Mucosa of stomach (tissue), 1 donor: ENCODE data around the gene SLF2.

Experiments
- H3K27me3 ChIP-seq: one replicate; pipeline ENCODE4 v1.7.0; 2013; ENCODE audit warnings: mild to moderate bottlenecking, low read length; ENCODE audit not compliant: control insufficient read depth, insufficient read depth
- H3K36me3 ChIP-seq: one replicate; pipeline ENCODE4 v1.7.0; 2013; ENCODE audit warnings: low read length; ENCODE audit not compliant: control insufficient read depth, insufficient read depth
- H3K4me1 ChIP-seq: one replicate; pipeline ENCODE4 v1.7.0; 2013; ENCODE audit warnings: mild to moderate bottlenecking, low read length; ENCODE audit not compliant: control insufficient read depth, insufficient read depth
- H3K4me3 ChIP-seq: one replicate; pipeline ENCODE4 v1.7.0; 2013; ENCODE audit warnings: low read length
- H3K9ac ChIP-seq: one replicate; pipeline ENCODE4 v1.7.0; 2013; ENCODE audit warnings: mild to moderate bottlenecking, low read length, moderate library complexity
- H3K9me3 ChIP-seq: one replicate; pipeline ENCODE4 v1.7.0; 2013; ENCODE audit warnings: mild to moderate bottlenecking, low read length, moderate library complexity; ENCODE audit not compliant: control insufficient read depth
- donor health status: Pancreatic carcinoma.

Gene SLF2

DNA sequence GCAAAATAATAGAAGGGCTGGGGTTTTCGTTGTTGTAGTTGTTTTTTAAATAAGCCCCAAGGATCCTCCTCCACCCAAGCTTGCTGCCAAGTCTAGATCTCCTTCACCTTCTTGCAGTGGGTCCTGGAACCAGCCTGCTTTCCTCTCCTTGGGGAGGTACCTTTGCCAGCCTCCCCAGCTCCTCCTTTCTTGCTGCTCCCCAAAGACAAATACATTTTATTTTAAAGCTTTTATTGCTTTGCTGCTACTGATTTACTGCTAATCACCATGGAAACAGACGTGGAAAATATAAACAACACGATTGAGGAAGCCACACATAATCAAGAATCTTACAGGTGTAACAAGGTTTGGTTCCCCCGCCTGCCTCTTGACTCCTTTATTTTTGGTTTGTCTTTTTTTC lies 17.4 kb upstream of the SLF2 start:
- Histone ChIP-seq H3K9me3 (no peaks in the 10 kb centered on the region), H3K4me3 (no peak overlapping the region), H3K27me3 (peaks cover 18% of the 10 kb centered on the region), H3K36me3 (no peaks in the 10 kb centered on the region), H3K9ac (no peak overlapping the region), H3K4me1 (no peaks in the 10 kb centered on the region)

DNA sequence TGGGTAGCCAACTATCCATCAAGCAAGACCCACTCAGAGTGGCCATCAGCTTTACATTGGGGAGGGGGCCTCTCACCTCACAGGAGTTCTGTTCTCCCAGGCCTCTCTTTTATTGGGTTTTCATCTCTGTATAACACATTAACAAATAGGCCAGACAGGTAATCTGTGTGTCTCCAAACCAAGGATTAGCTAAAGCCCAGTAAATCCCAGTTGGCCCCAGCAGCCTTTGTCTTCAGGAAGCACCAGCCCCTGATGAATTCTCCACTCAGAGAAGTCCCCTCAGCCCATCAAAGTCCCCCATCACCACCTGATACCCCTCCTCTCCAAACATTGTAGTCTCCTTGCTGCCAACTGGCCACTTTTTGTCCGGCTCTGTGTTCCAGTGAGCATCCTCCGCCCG lies 16.9 kb upstream of the SLF2 start:
- H3K9ac ChIP-seq, result no peak overlapping the region
- H3K4me1 ChIP-seq, result no peaks in the 10 kb centered on the region
- no peaks in the 10 kb centered on the region for H3K9me3 ChIP-seq
- H3K36me3 ChIP-seq, result no peaks in the 10 kb centered on the region
- no peak overlapping the region for H3K4me3 ChIP-seq
- peaks cover 20% of the 10 kb centered on the region for H3K27me3 ChIP-seq

DNA sequence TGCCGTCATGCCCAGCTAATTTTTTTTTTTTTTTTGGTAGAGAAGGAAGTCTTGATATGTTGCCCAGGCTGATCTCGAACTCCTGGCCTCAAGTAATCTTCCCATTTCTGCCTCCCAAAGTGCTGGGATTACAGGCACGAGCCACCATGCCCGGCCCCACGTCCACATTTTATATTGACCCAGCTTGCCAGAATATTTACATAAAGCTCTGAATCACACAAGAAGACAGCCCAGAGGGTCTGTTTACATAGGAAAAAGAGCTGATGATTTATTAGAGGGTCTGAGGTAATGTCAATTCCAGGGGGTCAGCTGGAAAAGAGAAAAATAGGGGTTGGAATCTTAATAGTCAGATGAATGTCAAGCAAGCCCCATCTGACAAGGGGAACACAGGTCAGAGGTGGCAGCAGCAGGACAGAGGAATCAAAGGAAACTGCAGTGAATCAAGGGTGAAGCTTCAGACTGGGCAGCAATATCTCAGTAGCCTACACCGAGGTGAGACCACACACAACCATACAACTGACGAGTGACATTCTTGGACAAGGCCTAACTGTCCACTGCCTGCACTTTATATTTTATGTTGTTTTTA lies 15.8 kb upstream of the SLF2 start:
- H3K27me3 ChIP-seq, result peaks cover 21% of the 10 kb centered on the region
- no peak overlapping the region for H3K9ac ChIP-seq
- no peak overlapping the region for H3K4me3 ChIP-seq
- H3K36me3 ChIP-seq, result no peaks in the 10 kb centered on the region
- H3K9me3 ChIP-seq, result no peaks in the 10 kb centered on the region
- no peaks in the 10 kb centered on the region for H3K4me1 ChIP-seq

DNA sequence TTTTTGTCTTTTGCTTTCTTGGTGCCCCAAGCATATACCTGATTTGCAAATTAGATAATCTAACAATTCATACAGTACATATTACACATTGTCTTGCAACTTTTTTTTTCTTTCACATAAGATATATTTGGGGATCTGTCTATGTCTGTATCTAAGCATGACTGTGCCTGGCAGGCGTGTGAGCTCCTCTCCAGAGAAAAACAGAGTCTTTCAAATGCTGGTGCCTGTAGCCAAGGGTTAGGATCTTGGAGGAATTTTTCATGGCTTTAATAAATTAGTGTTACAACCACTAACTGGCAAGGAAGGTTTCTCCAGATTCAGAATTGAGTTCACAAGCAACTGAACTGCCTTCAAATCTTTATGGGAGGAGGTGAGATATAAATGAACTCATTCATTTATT lies 14.8 kb upstream of the SLF2 start:
- Histone ChIP-seq H3K9me3 (no peaks in the 10 kb centered on the region), H3K9ac (no peak overlapping the region), H3K4me3 (no peak overlapping the region), H3K27me3 (peaks cover 16% of the 10 kb centered on the region), H3K36me3 (no peaks in the 10 kb centered on the region), H3K4me1 (no peaks in the 10 kb centered on the region)

DNA sequence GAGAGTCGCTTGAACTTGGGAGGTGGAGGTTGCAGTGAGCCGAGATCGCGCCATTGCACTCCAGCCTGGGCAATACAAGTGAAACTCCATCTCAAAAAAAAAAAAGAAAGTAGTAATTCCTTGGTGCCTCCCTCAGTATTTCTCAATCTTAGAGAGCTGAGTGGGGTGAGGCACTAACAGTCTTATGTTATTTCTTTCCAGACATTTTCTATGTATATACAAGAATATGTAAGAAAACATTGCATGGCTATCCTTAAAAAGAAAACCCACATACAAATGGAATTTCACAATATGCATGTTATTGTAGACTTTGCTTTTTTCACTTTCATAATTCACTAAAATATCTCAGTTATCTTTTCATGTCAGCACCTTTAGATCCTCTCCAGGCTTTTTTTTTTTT lies 13.6 kb upstream of the SLF2 start:
- Histone ChIP-seq H3K4me3 (no peak overlapping the region), H3K4me1 (no peaks in the 10 kb centered on the region), H3K9me3 (no peaks in the 10 kb centered on the region), H3K27me3 (peaks cover 16% of the 10 kb centered on the region), H3K36me3 (no peaks in the 10 kb centered on the region), H3K9ac (no peak overlapping the region)

DNA sequence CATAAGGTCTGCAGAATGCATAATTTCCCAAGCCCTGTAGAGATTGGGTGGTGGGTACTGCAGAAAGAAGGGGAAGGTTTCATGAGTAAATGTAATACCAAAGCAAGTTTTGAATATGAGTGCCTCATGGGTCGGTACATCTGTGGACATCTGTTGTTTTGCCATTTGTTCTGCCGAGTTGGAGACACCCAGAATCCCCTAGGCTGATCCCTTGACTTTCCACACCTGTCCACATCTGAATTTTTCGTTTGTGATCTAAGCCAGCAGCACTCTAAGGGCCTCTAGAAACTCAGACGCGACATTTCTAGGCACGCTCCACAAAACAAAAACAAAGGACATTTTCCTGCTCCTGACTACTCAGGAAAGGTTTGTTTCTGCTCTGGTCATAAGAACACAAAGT lies 11.7 kb upstream of the SLF2 start:
- H3K36me3 ChIP-seq, result no peaks in the 10 kb centered on the region
- H3K9me3 ChIP-seq, result no peaks in the 10 kb centered on the region

DNA sequence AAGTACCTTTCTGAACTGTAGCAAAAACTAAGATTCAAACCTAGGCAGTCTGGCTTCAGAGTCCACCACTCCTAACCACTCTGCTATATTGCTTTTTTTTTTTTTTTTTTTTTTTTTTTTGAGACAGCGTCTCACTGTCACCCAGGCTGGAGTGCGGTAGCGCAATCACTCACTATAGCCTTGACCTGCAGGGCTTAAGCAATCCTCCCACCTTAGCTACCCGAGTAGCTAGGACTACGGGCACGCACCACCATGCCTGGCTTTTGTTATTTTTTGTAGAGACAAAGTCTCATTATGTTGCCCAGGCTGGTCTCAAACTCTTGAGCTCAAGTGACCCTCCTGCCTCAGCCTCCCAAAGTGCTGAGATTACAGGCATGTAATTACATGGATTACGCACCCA lies 10.1 kb upstream of the SLF2 start:
- Histone ChIP-seq H3K4me1 (no peaks in the 10 kb centered on the region), H3K36me3 (no peaks in the 10 kb centered on the region), H3K9me3 (no peaks in the 10 kb centered on the region), H3K4me3 (no peak overlapping the region), H3K27me3 (peaks cover 4% of the 10 kb centered on the region), H3K9ac (no peak overlapping the region)

More for the DNA sequence above, 11.7 kb upstream of the SLF2 start:
- no peak overlapping the region for H3K4me3 ChIP-seq
- peaks cover 5% of the 10 kb centered on the region for H3K27me3 ChIP-seq
- H3K9ac ChIP-seq, result no peak overlapping the region
- no peaks in the 10 kb centered on the region for H3K4me1 ChIP-seq

DNA sequence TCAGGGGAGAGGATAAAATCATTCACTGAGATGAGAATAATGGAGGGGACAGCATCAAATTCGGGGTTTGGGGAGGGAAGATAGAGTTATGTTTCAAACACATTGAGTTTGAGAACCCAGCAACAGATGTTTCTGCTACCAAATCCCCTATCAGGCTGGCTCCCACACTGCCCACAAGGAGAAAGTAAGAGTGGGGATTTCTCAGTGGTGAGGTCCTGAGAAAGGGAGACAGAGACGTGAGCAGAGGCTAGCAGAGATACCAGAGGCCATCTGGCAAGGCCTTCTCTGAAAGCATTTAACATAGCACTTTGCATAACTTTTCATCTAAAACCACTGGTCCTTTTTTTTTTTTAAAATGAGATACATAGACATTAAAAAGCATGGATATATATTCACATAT lies 7.8 kb upstream of the SLF2 start:
- Histone ChIP-seq H3K4me3 (no peak overlapping the region), H3K9me3 (no peaks in the 10 kb centered on the region), H3K4me1 (no peaks in the 10 kb centered on the region), H3K36me3 (no peaks in the 10 kb centered on the region), H3K9ac (no peak overlapping the region), H3K27me3 (peaks cover 4% of the 10 kb centered on the region)

DNA sequence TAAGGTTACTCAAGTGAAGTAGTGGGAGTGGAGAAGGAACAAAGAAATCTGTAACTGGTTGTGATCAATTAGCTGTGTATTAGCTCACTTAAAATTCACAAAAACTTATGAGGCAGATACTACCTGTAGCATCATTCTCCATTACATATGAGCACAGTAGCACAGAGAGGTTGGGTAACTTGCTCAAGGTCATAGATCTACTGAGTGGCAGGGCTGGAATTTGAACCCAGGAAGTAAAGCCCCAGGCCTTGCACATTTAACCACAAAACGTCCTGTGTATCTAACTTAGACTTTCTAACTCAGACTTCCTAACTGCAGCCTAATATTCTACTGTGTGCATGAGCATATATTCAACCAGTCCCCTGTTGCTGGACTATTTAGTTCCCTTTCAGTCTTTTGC lies 5.6 kb upstream of the SLF2 start:
- H3K9me3 ChIP-seq, result no peaks in the 10 kb centered on the region
- no peak overlapping the region for H3K9ac ChIP-seq
- H3K4me1 ChIP-seq, result peaks cover 6% of the 10 kb centered on the region
- no peaks in the 10 kb centered on the region for H3K36me3 ChIP-seq
- H3K27me3 ChIP-seq, result no peaks in the 10 kb centered on the region
- no peak overlapping the region for H3K4me3 ChIP-seq

DNA sequence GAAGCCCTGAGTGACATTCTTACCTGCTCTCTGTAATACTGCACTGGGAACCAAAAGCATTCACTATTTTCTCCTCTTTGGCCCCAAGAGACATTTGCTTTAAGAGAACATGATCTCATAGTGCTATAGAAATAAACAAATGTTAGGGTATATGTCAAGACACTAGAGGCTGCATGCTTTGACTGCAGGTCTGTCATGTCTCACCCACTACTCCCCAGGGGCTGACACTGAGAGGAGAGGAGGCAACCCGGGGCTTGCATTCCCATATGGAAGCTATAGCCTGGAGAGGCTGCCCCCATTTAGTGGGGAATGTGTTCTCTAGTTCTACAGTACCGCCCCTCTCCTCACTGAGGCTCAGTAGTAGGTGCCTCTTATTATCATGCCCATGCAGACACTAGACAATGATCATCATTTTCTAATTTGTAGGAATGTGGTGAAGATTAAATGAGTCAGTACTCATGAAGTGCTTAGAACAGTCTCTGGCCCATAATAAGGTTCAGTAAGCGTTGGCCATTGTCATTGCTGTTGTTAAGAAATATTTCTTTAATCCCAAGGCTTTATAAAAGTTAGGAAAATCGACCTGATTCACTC lies 4.9 kb upstream of the SLF2 start:
- Histone ChIP-seq H3K36me3 (no peaks in the 10 kb centered on the region), H3K4me1 (peaks cover 6% of the 10 kb centered on the region), H3K27me3 (no peaks in the 10 kb centered on the region), H3K9me3 (no peaks in the 10 kb centered on the region), H3K9ac (no peak overlapping the region), H3K4me3 (no peak overlapping the region)

DNA sequence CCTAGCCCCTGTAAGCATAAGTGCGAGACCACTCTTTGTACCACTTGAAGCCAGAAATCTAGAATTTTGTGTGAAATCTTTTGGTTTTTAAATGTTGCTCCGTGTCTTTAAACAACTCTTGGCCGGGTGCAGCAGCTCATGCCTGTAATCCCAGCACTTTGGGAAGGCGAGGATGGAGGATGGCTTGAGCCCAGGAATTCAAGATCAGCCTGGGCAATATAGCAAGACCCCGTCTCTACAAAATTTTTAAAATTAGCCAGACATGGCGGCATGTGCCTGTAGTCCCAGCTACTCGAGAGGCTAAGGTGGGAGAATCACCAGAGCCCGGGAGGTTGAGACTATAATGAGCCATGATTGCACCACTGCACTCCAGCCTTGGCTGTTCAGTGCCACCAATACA lies 4.4 kb upstream of the SLF2 start:
- Histone ChIP-seq H3K9ac (no peak overlapping the region), H3K4me1 (peaks cover 6% of the 10 kb centered on the region), H3K9me3 (no peaks in the 10 kb centered on the region), H3K27me3 (no peaks in the 10 kb centered on the region), H3K36me3 (no peaks in the 10 kb centered on the region), H3K4me3 (no peak overlapping the region)

DNA sequence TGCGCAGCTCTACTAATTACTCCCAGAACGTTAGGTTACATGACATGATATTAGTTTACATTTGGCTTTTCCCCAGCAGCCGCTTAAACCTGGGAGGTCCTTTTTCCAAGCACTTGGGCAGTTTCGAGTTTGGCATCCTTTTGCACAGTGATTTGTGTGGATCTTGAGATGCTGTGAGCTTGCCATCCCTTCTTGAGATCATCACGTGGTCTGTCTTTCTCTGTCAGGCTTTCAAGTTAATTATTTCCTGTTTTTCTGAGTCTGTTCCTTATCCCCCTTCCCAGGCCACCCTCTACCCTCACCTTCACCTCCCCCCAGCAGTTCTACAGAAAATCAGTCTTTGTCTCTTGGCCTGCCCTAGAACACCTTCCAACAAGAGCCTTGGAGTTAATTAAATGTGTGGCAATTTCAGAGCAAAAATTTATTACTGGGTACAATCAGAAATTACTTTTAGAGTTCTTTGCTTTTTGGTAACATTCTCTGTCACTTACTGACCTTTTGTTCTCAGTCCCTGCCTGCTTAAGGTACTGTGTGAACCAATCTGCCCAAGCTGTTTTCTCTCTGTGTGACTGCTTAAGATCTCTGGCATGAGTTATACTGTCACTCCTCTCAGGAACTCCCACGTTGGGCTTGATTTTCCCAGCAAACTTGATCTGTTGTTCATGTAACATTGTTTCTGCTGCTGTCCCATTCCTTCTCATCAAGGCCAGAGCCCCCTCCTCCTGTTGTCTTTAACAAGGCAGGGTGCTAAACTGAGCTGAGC lies 3.1 kb upstream of the SLF2 start:
- Histone ChIP-seq H3K9ac (no peak overlapping the region), H3K4me1 (peaks cover 6% of the 10 kb centered on the region)

More for the DNA sequence above, 3.1 kb upstream of the SLF2 start:
- no peaks in the 10 kb centered on the region for H3K27me3 ChIP-seq
- no peaks in the 10 kb centered on the region for H3K9me3 ChIP-seq
- H3K4me3 ChIP-seq, result no peak overlapping the region
- no peaks in the 10 kb centered on the region for H3K36me3 ChIP-seq
